KMS-11 (cell line): ENCODE data around the gene PRDX4.

Experiments
- H2AFZ ChIP-seq: fragments of 200-600 bp; sonication (generic); 2 replicates; pipeline ENCODE4 v1.6.1; 2016; ENCODE audit warnings: antibody characterized with exemption, mixed run types, low read depth
- H3K27ac ChIP-seq: fragments of 200-600 bp; sonication (generic); 2 replicates; pipeline ENCODE4 v1.6.1; 2016; ENCODE audit warnings: mild to moderate bottlenecking, mixed run types
- H3K27me3 ChIP-seq: fragments of 200-600 bp; sonication (generic); 2 replicates; pipeline ENCODE4 v1.6.1; 2017; ENCODE audit warnings: mild to moderate bottlenecking, low read depth, mixed run types, moderate library complexity; ENCODE audit not compliant: insufficient read depth
- H3K36me3 ChIP-seq: fragments of 200-600 bp; sonication (generic); 2 replicates; pipeline ENCODE4 v1.6.1; 2017; ENCODE audit warnings: mild to moderate bottlenecking, mixed run types; ENCODE audit not compliant: insufficient read depth
- H3K4me1 ChIP-seq: fragments of 200-600 bp; sonication (generic); 2 replicates; pipeline ENCODE4 v1.6.1; 2016; ENCODE audit warnings: mild to moderate bottlenecking, low read depth, mixed run types; ENCODE audit not compliant: poor library complexity, severe bottlenecking
- H3K4me2 ChIP-seq: fragments of 200-600 bp; sonication (generic); 2 replicates; pipeline ENCODE4 v1.7.0; 2016; ENCODE audit warnings: mild to moderate bottlenecking, mixed run types
- H3K4me3 ChIP-seq: fragments of 200-600 bp; sonication (generic); IDR thresholded peaks from 2 replicates; pipeline ENCODE4 v1.6.1; 2017; ENCODE audit warnings: low read depth, low read length, mixed read lengths; ENCODE audit not compliant: insufficient read depth
- H3K79me2 ChIP-seq: fragments of 200-600 bp; sonication (generic); 2 replicates; pipeline ENCODE4 v1.6.1; 2016; ENCODE audit warnings: low read depth, mixed run types; ENCODE audit not compliant: insufficient read depth
- H3K9ac ChIP-seq: fragments of 200-600 bp; sonication (generic); 2 replicates; pipeline ENCODE4 v1.6.1; 2016; ENCODE audit warnings: mild to moderate bottlenecking, mixed run types
- H4K20me1 ChIP-seq: fragments of 200-600 bp; sonication (generic); 2 replicates; pipeline ENCODE4 v1.6.1; 2016; ENCODE audit warnings: mild to moderate bottlenecking, mixed run types; ENCODE audit not compliant: insufficient read depth
- CTCF ChIP-seq: fragments of 200-600 bp; sonication (generic); conservative IDR thresholded peaks from 2 replicates; pipeline ENCODE4 v1.6.1; 2017; ENCODE audit warnings: low read depth, mild to moderate bottlenecking, antibody characterized with exemption, low read length, moderate library complexity, mixed read lengths

The PRDX4 gene

GRCh38 chrX:23662853-23663252 lies 4.4 kb upstream of the PRDX4 start:
- no peak overlapping the region; the same call in 1 of the 2 replicates for H3K27ac ChIP-seq
- no peaks in the 10 kb centered on the region for H3K36me3 ChIP-seq
- H4K20me1 ChIP-seq = no peaks in the 10 kb centered on the region
- no peak overlapping the region for H3K9ac ChIP-seq
- no peak overlapping the region for H2AFZ ChIP-seq
- H3K4me3 ChIP-seq = no peak overlapping the region
- peaks cover 2% of the 10 kb centered on the region; the same call in 1 of the 2 replicates for H3K79me2 ChIP-seq
- H3K27me3 ChIP-seq = no peaks in the 10 kb centered on the region
- peaks cover 43% of the 10 kb centered on the region for H3K4me1 ChIP-seq
- peak overlapping the region; percentile 53; the same call in 1 of the 2 replicates for H3K4me2 ChIP-seq
- TF ChIP-seq CTCF = no peak

GRCh38 chrX:23664496-23664895 lies 2.8 kb upstream of the PRDX4 start:
- no peak overlapping the region for H3K4me3 ChIP-seq
- H3K4me1 ChIP-seq = peaks cover 47% of the 10 kb centered on the region
- H3K27me3 ChIP-seq = no peaks in the 10 kb centered on the region
- no peaks in the 10 kb centered on the region for H4K20me1 ChIP-seq
- H3K4me2 ChIP-seq = no peak overlapping the region
- peaks cover 18% of the 10 kb centered on the region; the same call in 1 of the 2 replicates for H3K79me2 ChIP-seq
- no peak overlapping the region for H3K9ac ChIP-seq
- TF ChIP-seq CTCF = no peak
- H3K27ac ChIP-seq = no peak overlapping the region
- H2AFZ ChIP-seq = no peak overlapping the region
- no peaks in the 10 kb centered on the region for H3K36me3 ChIP-seq

GRCh38 chrX:23666282-23666681 lies 1.0 kb upstream of the PRDX4 start:
- Histone ChIP-seq H3K36me3 (no peaks in the 10 kb centered on the region), H3K4me2 (no peak overlapping the region), H4K20me1 (no peaks in the 10 kb centered on the region), H2AFZ (no peak overlapping the region), H3K4me3 (no peak overlapping the region), H3K27me3 (no peaks in the 10 kb centered on the region), H3K79me2 (peaks cover 33% of the 10 kb centered on the region; the same call in 1 of the 2 replicates), H3K4me1 (peaks cover 43% of the 10 kb centered on the region), H3K9ac (no peak overlapping the region; the same call in 1 of the 2 replicates), H3K27ac (no peak overlapping the region)
- TF ChIP-seq CTCF = no peak

- peak overlapping the region; percentile 88 for H3K27ac ChIP-seq
These were observed 1.0 kb downstream of the PRDX4 start for GRCh38 chrX:23668335-23668734.

More at GRCh38 chrX:23668335-23668734, 1.0 kb downstream of the PRDX4 start:
- H3K4me1 ChIP-seq = peaks cover 22% of the 10 kb centered on the region
- H4K20me1 ChIP-seq = no peaks in the 10 kb centered on the region
- H3K36me3 ChIP-seq = no peaks in the 10 kb centered on the region
- H2AFZ ChIP-seq = peak overlapping the region; percentile 52
- TF ChIP-seq CTCF = no peak
- no peaks in the 10 kb centered on the region for H3K27me3 ChIP-seq
- peak overlapping the region; percentile 89 for H3K9ac ChIP-seq
- H3K79me2 ChIP-seq = peaks cover 33% of the 10 kb centered on the region; the same call in 1 of the 2 replicates
- H3K4me2 ChIP-seq = peak overlapping the region; percentile 84
- no peak overlapping the region for H3K4me3 ChIP-seq
